Activated CD8-positive, alpha-beta memory T cell treated with anti-CD3 and anti-CD28 coated beads, Interleukin-2, amount 50 U/mL, for 1 hour (primary cell): ENCODE data around the gene MED12L.

Experiments
- DNase-seq: peaks from one replicate; pipeline ENCODE4 v3.0.0-alpha.2; 2020; ENCODE audit errors: extremely low read depth

The MED12L gene

DNA sequence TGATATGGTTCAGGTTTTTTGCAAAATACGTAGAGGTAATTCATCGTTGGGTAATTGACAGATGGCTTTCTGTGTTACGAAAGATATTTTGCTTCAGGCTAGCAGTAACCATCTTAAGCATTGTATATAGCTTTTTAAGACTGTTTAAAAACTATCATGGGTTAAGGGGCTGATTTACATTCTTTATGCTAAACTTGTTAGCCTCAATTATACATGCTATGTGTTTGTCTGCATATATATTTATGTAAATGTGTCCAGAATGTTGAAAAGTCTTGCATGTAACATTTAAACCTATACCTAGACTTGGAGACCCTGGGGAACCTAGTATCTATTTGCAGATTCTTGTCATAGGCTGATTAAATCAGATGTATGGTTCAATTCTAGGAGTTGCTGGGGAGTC is 204.0 kb downstream of the MED12L start:
- no peak for DNase-seq

DNA sequence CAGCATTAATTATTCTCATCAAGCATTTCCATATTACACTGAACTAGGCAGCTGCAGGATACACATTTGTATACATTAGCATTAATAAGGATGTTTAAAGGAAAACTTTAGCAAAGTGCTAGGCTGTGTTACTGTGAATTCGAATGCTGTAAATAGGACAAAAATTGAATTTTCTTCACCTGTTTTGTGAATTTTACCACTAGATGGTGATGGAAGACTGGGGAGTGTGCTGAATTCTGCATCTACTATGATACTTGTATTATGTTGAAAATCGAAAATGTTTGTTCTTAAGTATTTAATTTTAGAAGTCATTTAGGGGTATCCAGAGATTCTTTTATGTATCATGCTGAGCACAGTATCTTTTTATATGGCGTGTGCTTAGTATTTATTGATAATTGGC is 205.2 kb downstream of the MED12L start:
- DNase-seq: no peak

DNA sequence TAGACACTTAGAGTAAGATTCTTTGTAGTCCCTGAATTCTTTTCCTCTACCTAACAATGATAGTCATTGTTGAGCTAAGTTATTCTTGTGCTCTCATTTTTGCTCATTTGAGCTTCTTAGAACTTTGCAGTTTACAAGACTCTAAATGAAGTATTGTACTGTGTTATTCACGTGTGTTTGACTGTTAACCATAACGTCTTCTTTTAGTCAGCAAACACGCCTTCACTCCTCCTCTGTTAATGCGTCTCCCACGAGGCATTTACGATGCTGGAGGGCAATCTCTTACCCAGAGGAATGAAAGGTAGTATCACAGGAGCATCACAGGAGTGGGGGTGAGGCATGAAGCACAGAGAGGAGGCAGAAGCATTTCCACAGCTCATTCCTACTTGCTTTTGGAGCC is 207.7 kb downstream of the MED12L start:
- no peak for DNase-seq

DNA sequence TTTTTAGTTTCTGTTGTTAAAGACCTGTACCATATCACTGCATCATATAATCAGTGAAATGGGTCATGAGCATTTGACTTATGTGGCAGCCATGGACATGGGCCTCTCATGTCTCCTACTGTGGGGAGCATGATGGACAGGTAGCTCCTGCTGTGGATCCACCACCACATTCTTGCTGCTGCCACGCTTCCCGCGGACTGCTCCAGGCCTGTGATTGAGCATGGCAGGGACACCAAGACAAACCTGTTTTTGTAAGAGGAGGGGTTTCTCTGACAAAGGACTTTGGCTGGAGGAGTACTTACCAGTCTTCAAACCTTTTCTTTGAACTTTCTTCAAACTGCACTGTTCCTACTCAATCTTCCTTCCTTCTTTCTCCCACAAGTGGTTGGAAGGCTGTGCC is 210.8 kb downstream of the MED12L start:
- DNase-seq: no peak

DNA sequence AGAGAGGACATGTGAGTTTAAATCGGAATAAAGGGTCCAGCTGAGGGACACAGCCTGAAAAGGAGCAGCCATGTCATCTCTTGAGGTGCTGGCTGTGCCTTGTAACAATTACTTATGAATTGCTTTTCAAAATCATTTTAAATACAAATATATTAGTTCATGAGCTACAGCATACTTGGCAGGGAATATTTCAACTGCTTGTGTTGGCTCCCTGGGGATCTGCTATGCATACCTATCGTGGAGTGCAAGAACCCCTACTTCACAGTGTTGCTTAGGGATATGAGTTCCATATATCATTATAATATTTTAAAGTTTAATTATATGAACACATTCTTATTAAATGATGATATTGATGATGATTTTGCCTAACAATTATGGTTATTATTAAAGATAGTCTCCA is 212.0 kb downstream of the MED12L start:
- no peak for DNase-seq

DNA sequence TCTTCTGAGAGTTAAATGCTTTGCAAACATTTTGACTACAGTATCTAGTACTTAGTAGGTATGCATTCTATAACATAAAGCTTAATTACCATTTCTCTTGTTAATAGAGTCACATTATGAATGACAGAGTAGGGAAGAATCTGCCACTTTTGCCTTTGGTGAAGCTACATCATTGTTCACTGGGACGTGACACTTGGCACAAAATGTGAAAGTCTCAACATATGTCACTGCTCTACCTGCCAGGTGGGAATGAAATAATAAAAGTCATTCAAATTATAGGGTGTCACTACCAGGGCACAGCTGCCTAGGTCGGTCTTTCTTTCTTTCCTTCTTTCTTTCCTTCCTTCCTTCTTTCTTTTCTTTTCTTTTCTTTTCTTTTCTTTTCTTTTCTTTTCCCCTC is 213.5 kb downstream of the MED12L start:
- no peak for DNase-seq

DNA sequence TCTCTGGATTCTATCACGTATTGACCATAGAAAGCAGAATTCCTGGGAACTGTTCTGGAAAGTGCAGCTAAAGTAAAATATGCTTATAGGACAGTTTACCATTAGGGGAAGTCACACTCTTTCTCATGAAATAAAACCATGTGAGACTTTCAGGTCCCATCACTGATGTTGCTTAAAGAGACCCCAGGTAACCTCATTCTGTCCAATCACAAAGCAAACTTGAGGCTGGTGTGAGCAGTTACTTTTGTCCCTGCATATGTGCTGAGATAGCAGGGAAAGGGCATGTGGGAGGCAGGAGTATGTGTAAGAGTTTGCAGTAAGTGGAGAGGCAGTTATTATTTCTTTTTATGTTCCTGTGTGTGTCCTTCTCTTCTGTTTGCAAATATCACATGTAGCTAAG is 215.1 kb downstream of the MED12L start:
- no peak for DNase-seq

DNA sequence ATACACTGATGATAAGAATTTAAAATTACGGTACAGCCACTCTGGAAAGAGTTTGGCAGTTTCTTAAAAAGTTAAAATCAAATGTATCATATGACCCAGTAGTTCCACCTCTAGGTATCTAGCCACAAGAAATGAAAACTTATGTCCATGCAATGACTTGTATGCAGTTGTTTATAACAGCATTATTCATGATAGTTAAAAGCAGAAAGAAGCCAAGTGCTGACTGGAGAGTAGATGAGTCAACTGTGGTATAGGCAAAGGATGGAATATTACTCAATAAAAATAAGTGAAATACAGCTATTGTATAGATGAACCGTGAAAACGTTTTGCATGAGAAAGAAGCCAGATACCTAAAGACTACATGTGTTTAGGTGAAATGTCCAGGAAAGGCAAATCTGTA is 216.3 kb downstream of the MED12L start:
- DNase-seq: no peak

DNA sequence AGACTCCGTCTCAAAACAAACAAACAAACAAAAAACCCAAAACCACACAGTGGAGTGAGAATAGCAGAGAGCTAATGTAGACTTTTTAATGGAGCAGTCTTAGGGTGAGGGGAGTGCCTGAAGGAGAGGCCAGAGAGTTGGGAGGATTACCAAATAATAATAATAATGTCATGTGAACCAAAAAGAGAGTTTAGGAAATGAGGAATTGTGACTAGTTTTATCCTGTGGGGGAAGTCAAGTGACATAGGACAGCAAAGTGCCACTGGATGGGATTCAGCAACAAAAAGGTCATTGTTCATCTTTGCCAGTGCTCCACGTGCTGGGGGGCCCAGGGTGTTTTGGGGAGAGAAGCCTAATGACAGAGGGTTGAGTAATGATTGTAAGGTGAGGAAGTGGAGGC is 218.3 kb downstream of the MED12L start:
- no peak for DNase-seq

DNA sequence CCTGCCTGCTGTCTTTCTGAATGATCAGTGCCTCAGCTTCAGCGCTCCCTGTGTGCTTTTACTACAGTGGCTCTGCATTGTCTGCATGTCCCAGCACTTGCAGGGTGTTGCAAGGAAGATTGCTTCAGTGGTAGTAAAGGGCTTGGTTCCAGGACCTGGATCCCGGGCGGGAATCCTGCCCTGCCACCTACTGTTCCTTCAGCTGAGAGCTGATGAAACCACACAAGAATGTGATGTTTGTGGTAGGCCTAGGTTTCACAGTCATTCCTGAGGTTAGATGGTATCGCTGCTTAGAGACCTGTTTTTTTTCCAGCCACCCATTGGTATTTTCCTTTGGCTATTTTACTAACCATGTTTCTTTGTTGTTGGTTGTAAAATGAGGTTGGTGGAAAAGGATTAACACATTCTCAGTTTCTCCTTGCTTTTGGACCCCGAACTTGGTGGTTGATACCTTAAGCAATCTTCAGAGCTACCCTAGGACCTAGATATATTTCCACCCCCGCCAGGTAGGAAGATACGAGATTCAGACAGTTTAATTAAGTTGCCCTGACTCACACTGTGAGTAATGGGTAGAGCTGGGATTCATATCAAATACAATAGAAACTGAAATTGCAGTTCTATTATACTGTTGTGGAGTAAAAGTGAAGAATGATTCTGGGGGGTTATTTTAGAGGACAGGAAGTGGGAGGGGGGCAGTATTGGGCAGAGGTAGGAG is 219.8 kb downstream of the MED12L start:
- no peak for DNase-seq

DNA sequence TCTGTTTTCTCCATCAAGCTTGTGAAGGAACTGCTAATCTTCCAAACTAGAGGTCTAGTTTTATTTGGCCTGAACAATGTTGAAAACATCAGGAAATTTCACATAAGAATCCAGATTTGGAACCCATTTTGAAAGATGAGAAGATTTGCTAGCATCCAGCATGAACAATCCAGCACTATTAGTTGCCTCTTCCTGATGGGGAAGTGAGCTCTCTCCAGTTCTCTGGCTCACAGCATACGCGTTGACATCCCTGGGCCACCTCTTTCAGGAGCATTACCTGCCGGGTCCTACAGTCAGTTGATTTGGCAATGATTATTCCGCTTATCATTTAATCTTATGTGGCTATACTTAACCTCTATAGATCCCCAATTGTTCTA is 220.3 kb downstream of the MED12L start:
- DNase-seq: no peak

DNA sequence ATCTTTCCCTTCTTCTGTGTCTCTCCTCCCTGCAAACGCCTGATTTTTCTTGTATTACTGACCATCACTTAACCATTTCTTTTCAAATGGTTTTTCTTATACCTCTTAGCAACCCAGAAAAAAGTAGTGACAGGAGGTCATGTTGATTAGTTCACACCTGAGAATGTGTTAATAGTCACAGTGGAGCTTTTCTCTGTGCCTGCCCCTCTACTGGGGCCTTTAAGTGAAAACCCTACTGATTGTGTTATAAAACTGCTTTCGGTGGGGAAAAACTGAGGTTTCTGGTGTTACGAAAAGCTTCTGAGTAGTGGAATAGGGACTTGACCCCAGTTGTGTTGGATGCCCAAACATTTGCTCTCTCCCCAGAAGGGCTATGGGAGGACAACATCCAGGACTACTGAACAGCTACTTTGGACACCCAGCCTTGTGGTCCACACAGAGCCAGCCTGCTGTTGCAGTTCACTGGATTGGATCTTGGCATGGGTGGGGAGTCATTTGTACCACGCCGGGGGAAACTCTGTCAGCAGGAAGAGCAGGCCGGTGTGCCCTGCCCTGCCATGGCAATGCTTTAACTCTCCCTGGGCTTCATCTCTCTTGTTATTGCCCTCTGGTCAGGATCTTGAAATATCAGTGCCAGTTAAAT is 220.8 kb downstream of the MED12L start:
- DNase-seq: no peak

DNA sequence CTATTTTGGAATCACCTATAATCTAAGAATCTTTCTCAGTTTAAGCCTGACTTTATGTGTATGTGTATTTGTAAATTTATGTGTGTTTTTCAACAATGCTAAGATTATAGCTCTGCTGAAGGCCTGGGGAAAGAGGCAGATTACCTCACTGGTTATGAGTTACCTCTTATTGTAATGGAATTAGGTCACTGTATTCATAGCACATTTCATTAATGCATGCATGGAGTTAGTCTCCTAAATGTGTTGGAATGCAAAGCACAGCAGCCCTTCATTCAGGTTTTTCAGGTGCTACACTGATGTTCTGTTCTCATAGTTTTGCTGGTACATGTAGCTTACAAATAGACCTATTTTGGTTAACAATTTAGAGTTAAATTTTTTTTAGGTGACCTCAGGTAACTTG is 221.7 kb downstream of the MED12L start:
- DNase-seq: no peak

DNA sequence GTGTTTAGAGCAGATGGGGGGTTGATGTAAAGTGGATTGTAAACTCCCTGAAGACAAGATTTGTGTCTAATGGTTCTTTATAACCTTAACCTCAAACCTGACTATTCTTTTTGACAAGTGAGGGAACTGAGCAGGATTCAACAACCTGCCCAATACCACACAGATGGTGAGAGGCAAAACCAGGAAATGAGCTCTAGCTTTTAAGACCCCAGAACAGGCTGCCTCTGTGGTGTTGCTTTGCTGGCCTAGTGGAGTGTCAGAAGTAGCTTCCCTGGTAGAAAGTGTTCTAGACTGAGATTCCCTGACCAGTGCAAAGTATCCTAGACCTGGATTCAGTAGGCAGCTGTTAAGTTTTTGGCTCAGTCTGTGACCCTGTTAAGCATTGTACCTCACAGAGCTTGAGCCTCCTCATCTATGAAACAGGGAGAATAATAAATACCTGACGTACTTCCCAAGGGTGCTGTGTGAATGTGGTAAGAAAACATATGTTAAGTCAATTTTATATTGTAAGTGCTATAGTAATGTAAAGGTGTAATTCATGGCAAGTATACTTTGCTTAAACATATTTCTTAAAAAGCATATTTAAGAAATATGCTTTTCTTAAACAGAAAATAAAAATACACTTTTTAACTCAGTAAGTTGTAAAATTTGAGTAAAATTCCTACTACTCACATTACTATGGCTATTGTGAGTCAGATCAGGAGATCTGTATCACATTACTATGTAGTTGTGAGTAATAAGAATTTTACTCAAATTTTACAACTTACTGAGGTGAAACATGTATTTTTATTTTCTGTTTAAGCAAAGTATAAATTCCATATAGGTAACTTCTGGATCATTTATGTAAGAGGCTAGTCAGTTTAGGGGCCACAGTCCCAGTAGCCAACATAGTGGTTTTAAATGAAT is 222.4 kb downstream of the MED12L start:
- no peak for DNase-seq

DNA sequence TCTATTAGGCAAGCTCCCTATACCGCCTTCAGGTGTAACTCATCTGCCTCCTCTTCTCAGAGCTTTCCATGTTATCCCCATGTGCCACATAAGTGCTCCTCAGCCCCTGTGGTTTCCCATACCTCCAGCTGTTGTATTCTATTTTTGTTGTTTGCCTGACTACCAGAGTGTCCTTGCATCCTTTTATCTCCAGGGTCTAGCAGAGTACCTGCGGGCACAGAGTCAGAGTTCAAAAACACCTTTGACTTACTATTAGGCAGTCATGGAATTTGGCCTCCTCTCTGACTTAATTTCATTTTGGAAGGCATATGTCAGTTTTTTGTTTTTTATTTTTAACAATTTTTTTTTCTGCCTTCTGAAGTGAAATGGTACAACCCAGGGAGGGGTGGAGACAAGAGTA is 224.1 kb downstream of the MED12L start:
- DNase-seq: no peak

DNA sequence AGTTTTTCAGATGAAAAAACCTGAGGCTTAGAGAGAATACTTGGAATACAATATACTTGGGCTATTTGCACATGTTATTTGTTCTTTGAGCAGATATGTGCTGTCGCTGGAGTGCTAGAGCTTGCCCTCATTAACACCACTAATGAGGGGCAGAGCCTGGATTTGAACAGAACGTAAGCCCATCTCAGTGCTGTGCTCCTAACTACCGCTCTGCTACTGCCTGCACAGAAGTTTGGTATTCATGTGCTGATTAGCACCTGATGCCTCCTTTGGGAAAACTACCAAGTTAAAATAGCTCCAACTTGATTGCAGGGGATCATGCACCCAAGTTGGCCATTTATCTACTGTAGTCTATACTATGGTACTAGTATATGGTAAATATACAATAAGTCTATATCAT is 227.5 kb downstream of the MED12L start:
- no peak for DNase-seq

DNA sequence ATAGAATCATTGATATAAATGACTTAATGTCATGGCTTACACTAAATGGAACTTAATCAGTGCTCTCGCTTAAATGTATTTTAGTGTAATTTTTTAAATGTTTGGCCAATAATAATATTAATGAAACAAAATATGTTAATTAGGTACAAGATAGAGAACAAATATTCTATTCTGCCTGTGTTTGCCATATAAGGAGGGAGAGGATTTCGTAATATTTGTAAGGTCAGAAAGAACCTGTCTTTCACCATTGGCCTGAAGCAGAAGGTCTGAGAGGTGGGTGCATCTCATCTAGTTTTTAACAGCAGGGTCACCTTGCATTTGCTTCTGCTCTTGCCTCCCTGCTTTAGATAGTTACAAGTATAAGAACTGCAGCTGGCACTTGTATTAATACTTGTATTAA is 228.7 kb downstream of the MED12L start:
- DNase-seq: no peak

DNA sequence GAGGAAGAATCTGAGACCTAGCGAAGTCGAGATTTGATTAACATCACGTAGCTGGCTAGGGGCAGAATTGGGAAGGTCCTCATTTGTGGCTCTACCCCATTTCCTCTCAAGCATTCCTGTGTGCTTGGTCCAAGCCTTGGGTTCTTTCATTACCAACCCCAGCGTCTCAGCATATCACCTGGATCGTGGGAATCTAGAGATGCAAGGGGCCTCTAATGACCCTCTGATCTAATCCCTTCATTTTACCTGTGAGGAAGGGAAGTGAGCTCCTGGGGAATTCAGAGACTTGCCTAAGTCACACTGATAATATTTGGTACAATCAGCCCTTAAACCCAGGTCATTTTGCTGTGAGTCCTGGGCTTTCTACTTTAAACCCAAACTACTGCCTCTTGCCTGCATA is 229.1 kb downstream of the MED12L start:
- DNase-seq: no peak

DNA sequence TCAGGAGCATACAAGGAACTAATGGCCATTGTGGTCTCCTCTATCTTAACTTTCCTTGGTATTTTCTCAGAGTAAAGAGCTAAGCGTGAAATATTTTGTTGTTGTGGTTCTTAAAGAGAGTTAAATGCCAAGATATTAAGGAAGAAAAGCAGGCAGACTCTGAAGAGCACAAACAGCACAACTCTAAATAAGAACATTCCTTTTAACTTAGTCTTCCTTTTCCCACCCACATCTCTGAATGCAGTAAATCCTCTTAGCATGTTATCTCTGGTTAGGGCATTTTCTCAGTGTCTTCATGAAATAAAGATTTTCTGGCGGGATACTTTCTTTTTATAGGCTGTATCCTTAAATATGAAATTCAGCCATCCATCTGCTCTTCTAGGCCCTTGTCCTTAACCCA is 229.7 kb downstream of the MED12L start:
- DNase-seq: no peak

DNA sequence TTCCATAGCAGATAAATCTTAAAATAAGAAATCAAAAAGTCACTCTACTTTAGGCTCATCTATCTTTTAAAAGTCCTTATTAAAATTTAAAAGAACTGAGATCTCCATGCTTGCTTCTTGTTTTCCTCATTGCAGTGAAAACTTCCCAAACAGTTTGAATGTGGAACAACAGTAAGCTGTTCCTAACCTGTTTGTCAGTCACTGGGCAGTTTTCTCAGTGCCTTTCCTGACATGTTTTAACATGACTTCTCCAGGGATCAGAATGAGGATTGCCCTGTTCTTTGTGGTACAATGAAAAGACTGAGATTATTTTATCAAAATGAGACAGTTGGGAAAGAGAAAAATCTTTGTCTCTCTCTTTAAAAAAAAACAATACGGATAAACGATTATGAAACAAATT is 230.4 kb downstream of the MED12L start:
- DNase-seq: no peak

DNA sequence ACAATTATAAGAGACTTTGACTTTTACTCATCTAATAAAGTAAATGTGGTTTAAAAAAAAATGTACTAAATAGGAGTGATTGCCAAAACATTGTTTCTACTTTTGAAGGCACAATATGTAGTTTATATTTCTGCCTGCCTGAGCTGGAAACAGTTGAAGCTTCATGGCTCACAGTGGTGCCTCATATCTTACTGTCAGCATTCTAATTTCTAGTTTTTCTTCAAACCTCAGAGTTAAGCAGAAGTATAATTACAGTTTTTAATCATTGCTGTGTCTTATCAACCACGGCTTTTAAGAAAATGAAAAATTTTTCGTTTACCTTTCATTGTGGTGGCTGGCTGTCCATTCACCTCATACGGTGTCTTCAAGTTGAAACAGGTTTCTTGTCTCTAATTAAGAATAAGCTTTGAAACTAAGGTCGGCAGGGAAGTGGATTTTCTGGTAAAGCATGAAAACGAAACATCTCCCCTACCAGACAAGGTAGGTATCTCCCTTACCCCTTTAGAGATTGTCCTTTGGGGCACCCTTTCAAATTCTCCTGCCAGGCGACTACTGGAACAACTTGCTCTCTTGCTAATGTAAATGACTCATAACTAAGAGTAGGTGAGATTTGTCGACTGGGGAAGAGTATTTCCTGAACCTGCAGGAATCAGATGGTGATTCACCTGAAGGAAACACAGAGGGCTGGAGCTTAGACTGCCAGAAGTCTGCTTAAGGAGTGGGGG is 231.0 kb downstream of the MED12L start, which contains the start of gene GPR87:
Gene GPR87, minus strand, starts transcription at position 554 of the 725 bp plus-strand sequence. CDS start 16,720 bp downstream, outside the sequence.
- no peak for DNase-seq

DNA sequence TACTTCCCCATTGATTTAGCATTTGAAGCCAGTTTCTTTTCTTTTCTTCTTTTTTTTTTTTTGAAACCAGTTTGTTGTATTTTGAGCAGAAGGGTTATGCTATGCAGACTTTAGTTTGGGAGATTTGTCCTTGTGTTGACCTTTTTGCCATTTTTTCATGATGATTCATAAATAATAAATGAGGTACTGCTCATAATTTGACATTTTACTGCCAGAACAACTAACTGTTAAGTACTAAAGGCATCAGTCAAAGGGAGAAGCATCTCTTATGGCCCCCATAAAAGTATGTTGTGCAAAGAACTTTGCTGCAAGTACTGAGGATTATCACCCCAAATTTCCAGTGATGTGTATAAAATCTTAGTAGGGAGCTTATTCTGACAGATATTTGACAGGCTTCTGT is 232.8 kb downstream of the MED12L start:
- DNase-seq: no peak
